ENCODE data around the gene INPP5D.

INPP5D gene

GRCh38 chr2:233059797-233060500, at the start of gene INPP5D:
Gene INPP5D, plus strand, starts transcription at chr2:233060342. Its CDS starts 137 bp downstream, at chr2:233060479.
- DNase-seq (ENCODE audit: low read depth in 2 of 2): no peak
- no peak within 1 kb of the TSS for H3K4me3 ChIP-seq (replicated peaks in 1 of 2; ENCODE audit: low read depth in 2 of 2, low read length in 2 of 2)
- no peak for TF ChIP-seq CTCF (IDR thresholded peaks at IDR 0.05; ENCODE audit: low read depth, low read length)

- no peak for TF ChIP-seq CTCF (IDR thresholded peaks at IDR 0.05; ENCODE audit: low read depth, low read length)
Observed at GRCh38 chr2:233010569-233011267, 49.4 kb upstream of the INPP5D start.

GRCh38 chr2:233011268-233011650, 48.9 kb upstream of the INPP5D start:
- no peak overlapping the region for H3K4me3 ChIP-seq (replicated peaks in 1 of 2; ENCODE audit: low read depth in 2 of 2, low read length in 2 of 2)
- no peak for DNase-seq (ENCODE audit: low read depth in 2 of 2)
- TF ChIP-seq CTCF (IDR thresholded peaks at IDR 0.05; ENCODE audit: low read depth, low read length): no peak

More at GRCh38 chr2:233010569-233011267, 49.4 kb upstream of the INPP5D start:
- DNase-seq (ENCODE audit: low read depth in 2 of 2): no peak
- no peak overlapping the region for H3K4me3 ChIP-seq (replicated peaks in 1 of 2; ENCODE audit: low read depth in 2 of 2, low read length in 2 of 2)

GRCh38 chr2:233011702-233012131, 48.4 kb upstream of the INPP5D start:
- H3K4me3 ChIP-seq (replicated peaks in 1 of 2; ENCODE audit: low read depth in 2 of 2, low read length in 2 of 2): no peak overlapping the region
- TF ChIP-seq CTCF (IDR thresholded peaks at IDR 0.05; ENCODE audit: low read depth, low read length): no peak
- no peak for DNase-seq (ENCODE audit: low read depth in 2 of 2)

GRCh38 chr2:233012301-233012971, 47.7 kb upstream of the INPP5D start:
- no peak for TF ChIP-seq CTCF (IDR thresholded peaks at IDR 0.05; ENCODE audit: low read depth, low read length)
- no peak for DNase-seq (ENCODE audit: low read depth in 2 of 2)
- no peak overlapping the region for H3K4me3 ChIP-seq (replicated peaks in 1 of 2; ENCODE audit: low read depth in 2 of 2, low read length in 2 of 2)

GRCh38 chr2:233013027-233013461, 47.1 kb upstream of the INPP5D start, which contains the start of gene NGEF:
Gene NGEF, minus strand, starts transcription at chr2:233013256. Its CDS starts 38,366 bp downstream, at chr2:232974890.
- TF ChIP-seq CTCF (IDR thresholded peaks at IDR 0.05; ENCODE audit: low read depth, low read length): no peak
- H3K4me3 ChIP-seq (replicated peaks in 1 of 2; ENCODE audit: low read depth in 2 of 2, low read length in 2 of 2): no peak within 1 kb of the TSS
- no peak for DNase-seq (ENCODE audit: low read depth in 2 of 2)
